OCI-LY1 (cell line): Measurements from ENCODE around the gene CIAO3.

ENCODE experiments used
- CTCF ChIP-seq: fragments of 200-600 bp; sonication (generic), shearing (Covaris generic); IDR thresholded peaks from 2 replicates; pipeline ENCODE4 v1.5.1; 2017; ENCODE audit warnings: mild to moderate bottlenecking, antibody characterized with exemption, low read length, moderate library complexity, mixed read lengths
- EZH2 ChIP-seq: fragments of 200-600 bp; sonication (generic), shearing (Covaris generic); IDR thresholded peaks from 2 replicates; pipeline ENCODE4 v1.8.0; 2017; ENCODE audit warnings: borderline replicate concordance, mixed run types, mild to moderate bottlenecking, antibody characterized with exemption, low read length, moderate library complexity, mixed read lengths

GRCh38 chr16:727291-727977 lies 13.4 kb downstream of the CIAO3 start:
- TF ChIP-seq CTCF (no peak), EZH2 (no peak)
